ENCODE data around the gene PTPRM. TPM values are rescaled to one million over a fixed set of nuclear protein-coding genes. Genes with fewer than 3 reads are reported as not detected.

The PTPRM gene
- total and polyA plus RNA-seq, 2 experiments from 2014 or later: 1.6 to 5.3 TPM

- Histone ChIP-seq H4K20me1 (replicated peaks; ENCODE audit: insufficient read depth) (no peaks in the 10 kb centered on the region), H2AFZ (no peak overlapping the region), H3K36me3 (ENCODE audit: insufficient read depth) (no peaks in the 10 kb centered on the region), H3K27me3 (ENCODE audit: insufficient read depth) (0 out of 2 replicates have a peak, but pooled peaks cover 6% of the 10 kb centered on the region), H3K4me1 (ENCODE audit: insufficient read depth) (no peaks in the 10 kb centered on the region; the same call in 1 of the 2 replicates), H3F3A (replicated peaks; ENCODE audit: low read depth) (no peaks in the 10 kb centered on the region; the same call in 1 of the 2 replicates), H3K4me3 (no peak overlapping the region), H3K27ac (ENCODE audit: low read depth) (no peak overlapping the region), H3K79me2 (replicated peaks; ENCODE audit: insufficient read depth) (no peaks in the 10 kb centered on the region), H3K4me2 (no peak overlapping the region), H3K9me2 (ENCODE audit: insufficient read depth) (no peaks in the 10 kb centered on the region)
- H3K9me3 Mint-ChIP-seq: no peaks in the 10 kb centered on the region
- no peak overlapping the region for H3K4me3 Mint-ChIP-seq
- no peak for TF ChIP-seq POLR2AphosphoS5 (IDR thresholded peaks at IDR 0.05; ENCODE audit: low read depth)
- TF ChIP-seq CREB1 (CRISPR knock-in tag; IDR thresholded peaks at IDR 0.05; ENCODE audit: low read depth): no peak
- TF ChIP-seq ZNF462 (CRISPR knock-in tag; IDR thresholded peaks at IDR 0.05): no peak
- no peak for TF ChIP-seq EZH2 (IDR thresholded peaks at IDR 0.05; ENCODE audit: low read depth, unreplicated experiment)
- TF ChIP-seq CTCF (conservative IDR thresholded peaks at IDR 0.05; ENCODE audit: low read depth in 2 of 2): no peak
- TF ChIP-seq STAT1 (IDR thresholded peaks at IDR 0.05; ENCODE audit: unreplicated experiment): no peak
- no peak for TF ChIP-seq EZH2phosphoT487 (IDR thresholded peaks at IDR 0.05; ENCODE audit: unreplicated experiment)
- no peak for TF ChIP-seq JUNB (IDR thresholded peaks at IDR 0.05; ENCODE audit: unreplicated experiment)
- no peak for TF ChIP-seq REST (IDR thresholded peaks at IDR 0.05; ENCODE audit: unreplicated experiment)
- TF ChIP-seq ZNF331 (CRISPR knock-in tag; IDR thresholded peaks at IDR 0.05; ENCODE audit: low read depth): no peak
- no peak overlapping the region for H3K27ac Mint-ChIP-seq
- no peaks in the 10 kb centered on the region for H3K36me3 Mint-ChIP-seq (ENCODE audit: low read depth)
- H3K27me3 Mint-ChIP-seq (ENCODE audit: insufficient read depth, low read depth, poor library complexity): peaks cover 13% of the 10 kb centered on the region
- H3K4me1 Mint-ChIP-seq: peaks cover 36% of the 10 kb centered on the region
- DNase-seq (ENCODE audit: low spot score) (no peak), ATAC-seq (no peak)
Observed at GRCh38 chr18:8364385-8364784, 797.3 kb downstream of the PTPRM start.
